Neural cell (in vitro differentiated cells): ENCODE results near the gene CACNA1E. TPM values are rescaled to one million over a fixed set of nuclear protein-coding genes. Genes with fewer than 3 reads are reported as not detected.

Source experiments
- H2AFZ ChIP-seq: fragments of 200-600, 300-800 bp; sonication (generic), shearing (Covaris generic); 2 replicates; pipeline ENCODE4 v1.6.0; 2014; ENCODE audit warnings: low read depth, mild to moderate bottlenecking, antibody characterized with exemption, low read length, moderate library complexity
- H3F3A ChIP-seq: fragments of 200-600 bp; shearing (Covaris generic); 2 replicates; pipeline ENCODE4 v1.6.1; 2016; ENCODE audit warnings: mild to moderate bottlenecking, moderate library complexity, mixed read lengths, antibody characterized with exemption, low read length; ENCODE audit not compliant: insufficient read depth, poor library complexity, severe bottlenecking
- H3K27ac ChIP-seq: fragments of 200-600, 300-800 bp; sonication (generic), shearing (Covaris generic); 2 replicates; pipeline ENCODE4 v1.5.1; 2014; ENCODE audit warnings: mild to moderate bottlenecking, low read length, moderate library complexity
- H3K27me3 ChIP-seq: fragments of 300-800, 200-600 bp; sonication (generic), shearing (Covaris generic); 2 replicates; pipeline ENCODE4 v1.6.0; 2014; ENCODE audit warnings: mild to moderate bottlenecking, low read depth, low read length, moderate library complexity; ENCODE audit not compliant: insufficient read depth
- H3K36me3 ChIP-seq: fragments of 300-800, 200-600 bp; sonication (generic), shearing (Covaris generic); 2 replicates; pipeline ENCODE4 v1.5.1; 2014; ENCODE audit warnings: mild to moderate bottlenecking, antibody characterized with exemption, low read length, moderate library complexity; ENCODE audit not compliant: insufficient read depth
- H3K4me2 ChIP-seq: fragments of 300-800, 200-600 bp; sonication (generic), shearing (Covaris generic); 2 replicates; pipeline ENCODE4 v1.6.0; 2014; ENCODE audit warnings: mild to moderate bottlenecking, low read length
- H3K4me3 ChIP-seq: fragments of 300-800, 200-600 bp; sonication (generic), shearing (Covaris generic); 2 replicates; pipeline ENCODE4 v1.5.1; 2014; ENCODE audit warnings: mild to moderate bottlenecking, low read length, moderate library complexity
- H3K79me2 ChIP-seq: fragments of 200-600 bp; shearing (Covaris generic); replicated peaks from 2 replicates; pipeline ENCODE4 v1.6.0; 2014; ENCODE audit warnings: mild to moderate bottlenecking, low read length, moderate library complexity; ENCODE audit not compliant: insufficient read depth
- H3K9ac ChIP-seq: fragments of 300-800, 200-600 bp; sonication (generic), shearing (Covaris generic); 2 replicates; pipeline ENCODE4 v1.6.1; 2016; ENCODE audit warnings: mild to moderate bottlenecking, low read length, mixed read lengths
- H3K9me2 ChIP-seq: fragments of 200-600 bp; shearing (Covaris generic); 2 replicates; pipeline ENCODE4 v1.6.1; 2016; ENCODE audit warnings: mild to moderate bottlenecking, low read length, mixed read lengths; ENCODE audit not compliant: insufficient read depth
- H3K9me3 ChIP-seq: fragments of 200-600, 300-800 bp; sonication (generic), shearing (Covaris generic); 2 replicates; pipeline ENCODE4 v1.6.1; 2016; ENCODE audit warnings: mild to moderate bottlenecking, mixed run types, low read length, moderate library complexity, mixed read lengths
- H4K20me1 ChIP-seq: fragments of 200-600 bp; shearing (Covaris generic); 2 replicates; pipeline ENCODE4 v1.6.1; 2016; ENCODE audit warnings: mild to moderate bottlenecking, mixed run types; ENCODE audit not compliant: insufficient read depth
- CTCF ChIP-seq: fragments of 450-650 bp; IDR thresholded peaks from 2 replicates; pipeline ENCODE4 v1.5.1; 2014; ENCODE audit warnings: antibody characterized with exemption, mild to moderate bottlenecking, moderate library complexity; ENCODE audit not compliant: poor library complexity, severe bottlenecking
- EP300 ChIP-seq: fragments of 450-650 bp; conservative IDR thresholded peaks from 2 replicates; pipeline ENCODE4 v1.6.1; 2014; ENCODE audit warnings: antibody characterized with exemption, mild to moderate bottlenecking, moderate library complexity; ENCODE audit not compliant: poor library complexity, severe bottlenecking
- EZH2 ChIP-seq: fragments of 200-600, 300-800 bp; shearing (Covaris generic), sonication (generic); IDR thresholded peaks from 2 replicates; pipeline ENCODE4 v1.6.1; 2014; ENCODE audit warnings: antibody characterized with exemption, low read length, borderline replicate concordance, mild to moderate bottlenecking; ENCODE audit not compliant: insufficient read depth, poor library complexity, severe bottlenecking
- MXI1 ChIP-seq: fragments of 450-650 bp; conservative IDR thresholded peaks from 2 replicates; pipeline ENCODE4 v1.6.1; 2014; ENCODE audit warnings: antibody characterized with exemption, mild to moderate bottlenecking; ENCODE audit not compliant: poor library complexity, severe bottlenecking
- POLR2AphosphoS5 ChIP-seq: IDR thresholded peaks from 2 replicates; pipeline ENCODE4 v1.6.1; 2012
- RAD21 ChIP-seq: fragments of 450-650 bp; conservative IDR thresholded peaks from 2 replicates; pipeline ENCODE4 v1.6.1; 2014; ENCODE audit warnings: antibody characterized with exemption, mild to moderate bottlenecking, moderate library complexity
- REST ChIP-seq: IDR thresholded peaks from 2 replicates; pipeline ENCODE4 v1.6.1; 2012; ENCODE audit warnings: borderline replicate concordance
- SMC3 ChIP-seq: fragments of 450-650 bp; conservative IDR thresholded peaks from 2 replicates; pipeline ENCODE4 v1.6.1; 2014; ENCODE audit warnings: antibody characterized with exemption, mild to moderate bottlenecking, moderate library complexity; ENCODE audit not compliant: poor library complexity
- TAF1 ChIP-seq: IDR thresholded peaks from 2 replicates; pipeline ENCODE4 v1.6.1; 2012; ENCODE audit warnings: low read depth
- polyA plus RNA-seq: library from polyadenylated mRNA; depleted of rRNA; stranded (reverse); fragments of >200 nt; gene quantifications from 2 replicates; pipeline ENCODE4 v1.2.3, GENCODE V29; 2014

Gene CACNA1E
- polyA plus RNA-seq, 1 donor from 2014 or later, result 29.5 TPM

DNA sequence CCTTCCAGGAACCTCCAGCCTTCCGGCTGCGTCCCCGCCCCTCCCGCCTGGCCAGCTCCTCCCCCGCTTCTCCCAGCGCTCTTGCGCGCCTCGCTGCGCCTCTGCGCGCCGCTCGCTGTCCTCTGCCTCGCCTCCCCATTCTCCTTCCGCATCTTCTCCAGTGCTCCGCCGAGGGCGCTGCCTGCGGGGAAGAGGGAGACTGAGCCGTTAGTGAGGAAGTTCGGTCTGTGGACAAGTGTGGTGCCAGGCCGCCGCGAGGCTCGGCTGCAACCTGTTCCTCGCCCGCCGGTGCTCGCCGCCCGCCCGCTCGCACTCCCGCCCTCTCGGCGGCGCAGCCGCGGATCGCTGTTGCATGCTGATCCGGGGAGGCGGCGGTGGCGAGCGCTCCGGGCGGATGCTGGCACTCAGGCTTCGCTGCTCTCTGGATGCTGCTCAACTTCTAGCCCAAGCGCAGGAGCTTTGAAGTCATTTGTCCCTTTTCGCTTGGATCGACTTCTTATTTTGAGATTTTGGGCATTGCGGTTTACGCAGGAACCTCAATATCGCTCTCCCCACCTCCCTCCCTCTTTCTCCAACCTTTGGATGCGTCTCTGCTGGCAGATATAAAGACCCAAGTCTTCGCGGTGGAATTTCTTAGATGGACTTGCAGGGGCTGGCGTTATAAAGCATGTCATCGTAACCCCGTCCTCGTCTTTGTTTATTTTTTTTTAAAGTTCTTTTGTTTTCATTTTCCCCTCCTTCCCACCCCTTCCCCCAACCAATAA lies 614 bp upstream of the CACNA1E start:
- H3F3A ChIP-seq, result no peaks in the 10 kb centered on the region
- H3K27ac ChIP-seq, result peak overlapping the region; percentile 70
- H3K36me3 ChIP-seq, result no peaks in the 10 kb centered on the region
- H3K79me2 ChIP-seq, result peaks cover 10% of the 10 kb centered on the region
- no peaks in the 10 kb centered on the region for H3K9me2 ChIP-seq
- TF ChIP-seq RAD21 (peak; percentile 63), REST (no peak), POLR2AphosphoS5 (peak; percentile 63), EP300 (peak; percentile 20), CTCF (peak; percentile 51), MXI1 (peak; percentile 66), SMC3 (peak; percentile 64), TAF1 (no peak), EZH2 (no peak)
- peak overlapping the region; percentile 79 for H3K4me3 ChIP-seq
- H2AFZ ChIP-seq, result peak overlapping the region; percentile 70
- peak overlapping the region; percentile 86 for H3K4me2 ChIP-seq
- no peaks in the 10 kb centered on the region for H4K20me1 ChIP-seq
- no peaks in the 10 kb centered on the region for H3K9me3 ChIP-seq
- H3K27me3 ChIP-seq, result peaks cover 12% of the 10 kb centered on the region
- H3K9ac ChIP-seq, result peak overlapping the region; percentile 74

DNA sequence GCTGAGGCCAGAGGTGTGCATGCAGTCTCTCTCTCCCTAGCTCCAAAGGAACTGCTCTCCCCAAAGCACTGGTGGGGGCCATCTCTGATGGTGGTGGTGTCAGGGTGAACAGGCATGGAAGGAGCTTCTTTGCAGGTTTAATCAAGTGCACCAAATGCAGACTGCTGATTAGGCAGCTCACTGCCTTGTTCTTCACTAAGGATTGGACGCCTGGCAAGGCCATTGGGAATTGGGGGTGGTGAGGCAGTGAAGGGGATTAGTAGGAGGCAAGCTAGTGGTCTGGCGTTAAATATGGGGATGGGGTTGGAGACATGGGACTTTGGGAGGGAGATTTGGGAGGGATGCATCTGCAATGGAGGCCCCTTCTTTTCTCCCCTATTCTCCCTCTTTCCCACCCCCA lies 1.5 kb downstream of the CACNA1E start:
- peak overlapping the region; percentile 79 for H3K4me3 ChIP-seq

More for the DNA sequence above, 1.5 kb downstream of the CACNA1E start:
- peak overlapping the region; percentile 86 for H3K4me2 ChIP-seq
- H3K9me3 ChIP-seq, result no peaks in the 10 kb centered on the region
- no peaks in the 10 kb centered on the region for H3K9me2 ChIP-seq
- no peaks in the 10 kb centered on the region for H3F3A ChIP-seq
- no peaks in the 10 kb centered on the region for H3K36me3 ChIP-seq
- peak overlapping the region; percentile 92 for H3K27ac ChIP-seq
- H3K9ac ChIP-seq, result peak overlapping the region; percentile 81
- H4K20me1 ChIP-seq, result no peaks in the 10 kb centered on the region
- TF ChIP-seq MXI1 (no peak), SMC3 (no peak), EZH2 (no peak), RAD21 (no peak), POLR2AphosphoS5 (no peak), EP300 (no peak), CTCF (no peak), TAF1 (no peak), REST (no peak)
- peaks cover 10% of the 10 kb centered on the region for H3K79me2 ChIP-seq
- H3K27me3 ChIP-seq, result peaks cover 12% of the 10 kb centered on the region
- peak overlapping the region; percentile 83 for H2AFZ ChIP-seq
